Neural progenitor cell (in vitro differentiated cells): Measurements from ENCODE around the gene RBM42.

Source experiments
- EZH2 ChIP-seq: fragments of 200-600 bp; sonication (generic); IDR thresholded peaks from 2 replicates; pipeline ENCODE4 v1.6.1; 2017; ENCODE audit warnings: antibody characterized with exemption, mild to moderate bottlenecking, moderate library complexity
- EZH2phosphoT487 ChIP-seq: fragments of 200-600 bp; sonication (generic); IDR thresholded peaks from 2 replicates; pipeline ENCODE4 v1.6.1; 2017; ENCODE audit warnings: antibody characterized with exemption
- TF ChIP-seq, protein P1 (sequence below): fragments of 200-600 bp; sonication (generic); IDR thresholded peaks from 2 replicates; pipeline ENCODE4 v1.5.1; 2017; ENCODE audit warnings: antibody characterized with exemption, mild to moderate bottlenecking

- TF ChIP-seq, protein P1, sequence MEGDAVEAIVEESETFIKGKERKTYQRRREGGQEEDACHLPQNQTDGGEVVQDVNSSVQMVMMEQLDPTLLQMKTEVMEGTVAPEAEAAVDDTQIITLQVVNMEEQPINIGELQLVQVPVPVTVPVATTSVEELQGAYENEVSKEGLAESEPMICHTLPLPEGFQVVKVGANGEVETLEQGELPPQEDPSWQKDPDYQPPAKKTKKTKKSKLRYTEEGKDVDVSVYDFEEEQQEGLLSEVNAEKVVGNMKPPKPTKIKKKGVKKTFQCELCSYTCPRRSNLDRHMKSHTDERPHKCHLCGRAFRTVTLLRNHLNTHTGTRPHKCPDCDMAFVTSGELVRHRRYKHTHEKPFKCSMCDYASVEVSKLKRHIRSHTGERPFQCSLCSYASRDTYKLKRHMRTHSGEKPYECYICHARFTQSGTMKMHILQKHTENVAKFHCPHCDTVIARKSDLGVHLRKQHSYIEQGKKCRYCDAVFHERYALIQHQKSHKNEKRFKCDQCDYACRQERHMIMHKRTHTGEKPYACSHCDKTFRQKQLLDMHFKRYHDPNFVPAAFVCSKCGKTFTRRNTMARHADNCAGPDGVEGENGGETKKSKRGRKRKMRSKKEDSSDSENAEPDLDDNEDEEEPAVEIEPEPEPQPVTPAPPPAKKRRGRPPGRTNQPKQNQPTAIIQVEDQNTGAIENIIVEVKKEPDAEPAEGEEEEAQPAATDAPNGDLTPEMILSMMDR = no peak
- no peak for TF ChIP-seq EZH2
- TF ChIP-seq EZH2phosphoT487 = no peak
These were observed 41.1 kb downstream of the RBM42 start for GRCh38 chr19:35669974-35670373.
